HEK293 (cell line): Measurements from ENCODE around the gene KEAP1.

Experiments used
- CTCF ChIA-PET: fragments of 350-600 bp; formaldehyde crosslinking; extraction: SDS; loops from one replicate; lab custom pipeline; 2021; ENCODE audit warnings: antibody characterized with exemption; lab: Yijun Ruan, JAX
- POLR2A ChIA-PET: fragments of 300-600 bp; formaldehyde crosslinking; extraction: SDS; loops from one replicate; lab custom pipeline; 2020; ENCODE audit warnings: antibody characterized with exemption, inconsistent platforms; lab: Yijun Ruan, JAX
- H3K27ac ChIP-seq: fragments of 200-500 bp; sonication (Bioruptor generic); 2 replicates; pipeline ENCODE4 v1.5.1; 2014; ENCODE audit warnings: low read depth, low read length, control low read depth, inconsistent platforms; ENCODE audit errors: extremely low read depth
- H3K36me3 ChIP-seq, 2 experiments: fragments of 200-500 bp in 1 of 2; sonication (Bioruptor generic) in 1 of 2; 1 replicate in 1 of 2; 2 replicates in 1 of 2; pipeline ENCODE4 v1.5.1; 2014 to 2017; ENCODE audit warnings: inconsistent platforms in 2 of 2, low read length in 2 of 2; ENCODE audit not compliant: control insufficient read depth in 2 of 2, insufficient read depth in 1 of 2
- H3K4me1 ChIP-seq: fragments of 200-500 bp; sonication (Bioruptor generic); 2 replicates; pipeline ENCODE4 v1.5.1; 2014; ENCODE audit warnings: mild to moderate bottlenecking, low read length, inconsistent platforms; ENCODE audit not compliant: control insufficient read depth, insufficient read depth
- H3K4me3 ChIP-seq: 2 replicates; pipeline ENCODE4 v1.5.1; 2011; ENCODE audit warnings: low read depth, mild to moderate bottlenecking, control low read depth, low read length, moderate library complexity
- H3K9me3 ChIP-seq: fragments of 200-500 bp; sonication (Bioruptor generic); 2 replicates; pipeline ENCODE4 v1.5.1; 2014; ENCODE audit warnings: low read depth, low read length, inconsistent platforms; ENCODE audit not compliant: control insufficient read depth, insufficient read depth
- KLF8 ChIP-seq: fragments of 450-650 bp; formaldehyde crosslinking; IDR thresholded peaks from 2 replicates; pipeline ENCODE4 v1.5.1; 2016; ENCODE audit warnings: missing biosample characterization, missing genetic modification characterization
- KLF9 ChIP-seq: fragments of 450-650 bp; formaldehyde crosslinking; IDR thresholded peaks from 2 replicates; pipeline ENCODE4 v1.5.1; 2016; ENCODE audit warnings: missing biosample characterization, missing genetic modification characterization, low read depth
- RBAK ChIP-seq: fragments of 450-650 bp; formaldehyde crosslinking; IDR thresholded peaks from 2 replicates; pipeline ENCODE4 v1.5.1; 2016; ENCODE audit warnings: missing biosample characterization, missing genetic modification characterization
- YY1 ChIP-seq: fragments of 450-650 bp; formaldehyde crosslinking; IDR thresholded peaks from 2 replicates; pipeline ENCODE4 v1.5.1; 2018; ENCODE audit warnings: missing biosample characterization, missing genetic modification characterization
- ZBTB48 ChIP-seq: fragments of 450-650 bp; formaldehyde crosslinking; IDR thresholded peaks from 2 replicates; pipeline ENCODE4 v1.5.1; 2016; ENCODE audit warnings: missing biosample characterization, missing genetic modification characterization
- ZBTB49 ChIP-seq: fragments of 450-650 bp; formaldehyde crosslinking; IDR thresholded peaks from 2 replicates; pipeline ENCODE4 v1.5.1; 2016; ENCODE audit warnings: missing biosample characterization, missing genetic modification characterization, low read depth
- ZFP3 ChIP-seq: fragments of 450-650 bp; formaldehyde crosslinking; IDR thresholded peaks from 2 replicates; pipeline ENCODE4 v1.5.1; 2016; ENCODE audit warnings: low read depth, missing biosample characterization, missing genetic modification characterization
- ZNF132 ChIP-seq: fragments of 450-650 bp; formaldehyde crosslinking; IDR thresholded peaks from 2 replicates; pipeline ENCODE4 v1.5.1; 2017; ENCODE audit warnings: missing biosample characterization, missing genetic modification characterization, borderline replicate concordance
- ZNF223 ChIP-seq: fragments of 450-650 bp; formaldehyde crosslinking; IDR thresholded peaks from 2 replicates; pipeline ENCODE4 v1.5.1; 2016; ENCODE audit warnings: missing biosample characterization, missing genetic modification characterization
- ZNF292 ChIP-seq: fragments of 450-650 bp; formaldehyde crosslinking; IDR thresholded peaks from 2 replicates; pipeline ENCODE4 v1.5.1; 2016; ENCODE audit warnings: low read depth, missing biosample characterization, missing genetic modification characterization, borderline replicate concordance
- ZNF341 ChIP-seq: fragments of 450-650 bp; formaldehyde crosslinking; IDR thresholded peaks from 2 replicates; pipeline ENCODE4; 2016; ENCODE audit warnings: low read depth, missing biosample characterization, missing genetic modification characterization
- ZNF354C ChIP-seq: fragments of 450-650 bp; formaldehyde crosslinking; IDR thresholded peaks from 2 replicates; pipeline ENCODE4 v1.5.1; 2016; ENCODE audit warnings: missing biosample characterization, missing genetic modification characterization, low read depth, borderline replicate concordance
- ZNF391 ChIP-seq: fragments of 450-650 bp; formaldehyde crosslinking; IDR thresholded peaks from 2 replicates; pipeline ENCODE4 v1.5.1; 2016; ENCODE audit warnings: low read depth, missing biosample characterization, missing genetic modification characterization, borderline replicate concordance
- ZNF449 ChIP-seq: fragments of 450-650 bp; formaldehyde crosslinking; IDR thresholded peaks from 2 replicates; pipeline ENCODE4 v1.5.1; 2017; ENCODE audit warnings: missing biosample characterization, mild to moderate bottlenecking, missing genetic modification characterization, moderate library complexity
- ZNF548 ChIP-seq: fragments of 450-650 bp; formaldehyde crosslinking; IDR thresholded peaks from 2 replicates; pipeline ENCODE4 v1.5.1; 2016; ENCODE audit warnings: missing biosample characterization, missing genetic modification characterization
- ZNF600 ChIP-seq: fragments of 450-650 bp; formaldehyde crosslinking; IDR thresholded peaks from 2 replicates; pipeline ENCODE4 v1.5.1; 2016; ENCODE audit warnings: missing biosample characterization, missing genetic modification characterization
- ZNF623 ChIP-seq: fragments of 450-650 bp; formaldehyde crosslinking; IDR thresholded peaks from 2 replicates; pipeline ENCODE4 v1.5.1; 2016; ENCODE audit warnings: missing biosample characterization, missing genetic modification characterization
- ZNF654 ChIP-seq: fragments of 450-650 bp; formaldehyde crosslinking; IDR thresholded peaks from 2 replicates; pipeline ENCODE4 v1.5.1; 2016; ENCODE audit warnings: low read depth, missing biosample characterization, missing genetic modification characterization
- ZNF76 ChIP-seq: fragments of 450-650 bp; formaldehyde crosslinking; IDR thresholded peaks from 2 replicates; pipeline ENCODE4; 2016; ENCODE audit warnings: low read depth, missing biosample characterization, missing genetic modification characterization, borderline replicate concordance
- ZSCAN30 ChIP-seq: fragments of 450-650 bp; IDR thresholded peaks from 2 replicates; pipeline ENCODE4 v1.5.1; 2018; ENCODE audit warnings: missing biosample characterization, mild to moderate bottlenecking, missing genetic modification characterization, moderate library complexity
- ZSCAN5A ChIP-seq: fragments of 450-650 bp; formaldehyde crosslinking; IDR thresholded peaks from 2 replicates; pipeline ENCODE4 v1.5.1; 2016; ENCODE audit warnings: missing biosample characterization, missing genetic modification characterization
- TF ChIP-seq, protein P1 (sequence below): fragments of 450-650 bp; formaldehyde crosslinking; IDR thresholded peaks from 2 replicates; pipeline ENCODE4 v1.5.1; 2017; ENCODE audit warnings: missing biosample characterization, missing genetic modification characterization
- TF ChIP-seq, protein P2 (sequence below): fragments of 450-650 bp; formaldehyde crosslinking; optimal IDR thresholded peaks from 2 replicates; pipeline ENCODE3; 2016; ENCODE audit warnings: missing biosample characterization, mild to moderate bottlenecking, missing genetic modification characterization

KEAP1 gene

GRCh38 chr19:10517760-10518443 lies 14.7 kb upstream of the KEAP1 start (continued):
- no peak for TF ChIP-seq ZNF449 (tag by site-specific recombination)
- TF ChIP-seq RBAK = no peak
- TF ChIP-seq ZNF223 (tag by site-specific recombination) = no peak
- no peak for TF ChIP-seq ZNF292 (tag by site-specific recombination)
- TF ChIP-seq KLF8 (tag by site-specific recombination) = peak; percentile 39; the same call in 1 of the 2 replicates
- no peak for TF ChIP-seq ZNF354C (tag by site-specific recombination)
- no peak for TF ChIP-seq ZNF132 (tag by site-specific recombination)

DNA sequence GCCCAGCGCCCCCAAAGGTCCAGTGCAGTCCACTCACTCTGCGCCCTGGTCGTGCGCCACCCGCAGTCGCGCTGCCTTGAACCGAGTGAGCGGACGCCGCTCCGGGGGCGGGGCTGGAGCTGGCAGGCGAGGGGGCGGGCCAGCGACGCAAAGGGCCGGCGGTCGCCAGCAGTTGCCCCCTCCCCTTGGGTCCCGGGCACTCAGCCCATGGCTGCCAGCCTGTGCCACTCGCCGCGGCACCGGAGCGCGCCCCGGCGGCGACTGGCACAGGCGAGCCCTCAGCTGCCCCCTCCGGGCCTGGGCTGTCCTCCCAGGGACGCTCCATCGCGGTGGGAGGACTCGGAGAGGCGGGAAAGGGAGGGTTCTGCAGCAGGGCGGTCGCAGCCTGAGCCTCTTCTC lies 14.2 kb upstream of the KEAP1 start, which contains the start of gene S1PR5:
Gene S1PR5 (minus strand): TSS at position 87 of the 399 bp plus-strand sequence. CDS start 2,436 bp downstream, outside the sequence.
- Histone ChIP-seq H3K36me3 (peaks cover 0 to 8% of the 10 kb centered on the region in 2 experiments; a peak in 1 of 3 replicates), H3K27ac (peak within 1 kb of the TSS; percentile 39; the same call in 1 of the 2 replicates), H3K4me3 (peak within 1 kb of the TSS; percentile 53), H3K9me3 (no peaks in the 10 kb centered on the region), H3K4me1 (peaks cover 3% of the 10 kb centered on the region; the same call in 1 of the 2 replicates)
- POLR2A ChIA-PET = interaction anchor here (0.8 to 1.0 kb wide), 2 partner anchors 35 to 44 kb away, joined by 3 to 7 read pairs; no protein-coding TSS in a partner anchor
- TF ChIP-seq ZNF548 (no peak), ZBTB48 (tag by site-specific recombination) (0 out of 2 replicates have a peak, but pooled peaks have one; percentile 21), ZSCAN30 (tag by site-specific recombination) (0 out of 2 replicates have a peak, but pooled peaks have one; percentile 26), ZFP3 (tag by site-specific recombination) (no peak), ZNF654 (tag by site-specific recombination) (no peak), ZSCAN5A (0 out of 2 replicates have a peak, but pooled peaks have one; percentile 33), ZBTB49 (tag by site-specific recombination) (no peak), KLF9 (tag by site-specific recombination) (peak; percentile 69), ZNF391 (no peak), ZNF623 (tag by site-specific recombination) (peak; percentile 75), ZNF341 (tag by site-specific recombination) (peak; percentile 41; the same call in 1 of the 2 replicates), ZNF76 (tag by site-specific recombination) (no peak), YY1 (tag by site-specific recombination) (peak; percentile 44; the same call in 1 of the 2 replicates), ZNF600 (0 out of 2 replicates have a peak, but pooled peaks have one; percentile 30)
- TF ChIP-seq, protein P1, sequence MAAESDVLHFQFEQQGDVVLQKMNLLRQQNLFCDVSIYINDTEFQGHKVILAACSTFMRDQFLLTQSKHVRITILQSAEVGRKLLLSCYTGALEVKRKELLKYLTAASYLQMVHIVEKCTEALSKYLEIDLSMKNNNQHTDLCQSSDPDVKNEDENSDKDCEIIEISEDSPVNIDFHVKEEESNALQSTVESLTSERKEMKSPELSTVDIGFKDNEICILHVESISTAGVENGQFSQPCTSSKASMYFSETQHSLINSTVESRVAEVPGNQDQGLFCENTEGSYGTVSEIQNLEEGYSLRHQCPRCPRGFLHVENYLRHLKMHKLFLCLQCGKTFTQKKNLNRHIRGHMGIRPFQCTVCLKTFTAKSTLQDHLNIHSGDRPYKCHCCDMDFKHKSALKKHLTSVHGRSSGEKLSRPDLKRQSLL (tag by site-specific recombination) = 0 out of 2 replicates have a peak, but pooled peaks have one; percentile 16
- TF ChIP-seq, protein P2, sequence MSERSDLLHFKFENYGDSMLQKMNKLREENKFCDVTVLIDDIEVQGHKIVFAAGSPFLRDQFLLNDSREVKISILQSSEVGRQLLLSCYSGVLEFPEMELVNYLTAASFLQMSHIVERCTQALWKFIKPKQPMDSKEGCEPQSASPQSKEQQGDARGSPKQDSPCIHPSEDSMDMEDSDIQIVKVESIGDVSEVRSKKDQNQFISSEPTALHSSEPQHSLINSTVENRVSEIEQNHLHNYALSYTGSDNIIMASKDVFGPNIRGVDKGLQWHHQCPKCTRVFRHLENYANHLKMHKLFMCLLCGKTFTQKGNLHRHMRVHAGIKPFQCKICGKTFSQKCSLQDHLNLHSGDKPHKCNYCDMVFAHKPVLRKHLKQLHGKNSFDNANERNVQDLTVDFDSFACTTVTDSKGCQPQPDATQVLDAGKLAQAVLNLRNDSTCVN = peak; percentile 62
- CTCF ChIA-PET = interaction anchor here (0.6 to 2.2 kb wide), 6 partner anchors 9 to 1021 kb away, joined by 3 to 6 read pairs (median 3); no protein-coding TSS in a partner anchor
